ENCODE results near the gene MADCAM1.
"Not testable (repeated sequence)": the region's sequence is repeated elsewhere in the genome, so short reads cannot be mapped to it uniquely, and the experiment has no call there.

Gene MADCAM1

DNA sequence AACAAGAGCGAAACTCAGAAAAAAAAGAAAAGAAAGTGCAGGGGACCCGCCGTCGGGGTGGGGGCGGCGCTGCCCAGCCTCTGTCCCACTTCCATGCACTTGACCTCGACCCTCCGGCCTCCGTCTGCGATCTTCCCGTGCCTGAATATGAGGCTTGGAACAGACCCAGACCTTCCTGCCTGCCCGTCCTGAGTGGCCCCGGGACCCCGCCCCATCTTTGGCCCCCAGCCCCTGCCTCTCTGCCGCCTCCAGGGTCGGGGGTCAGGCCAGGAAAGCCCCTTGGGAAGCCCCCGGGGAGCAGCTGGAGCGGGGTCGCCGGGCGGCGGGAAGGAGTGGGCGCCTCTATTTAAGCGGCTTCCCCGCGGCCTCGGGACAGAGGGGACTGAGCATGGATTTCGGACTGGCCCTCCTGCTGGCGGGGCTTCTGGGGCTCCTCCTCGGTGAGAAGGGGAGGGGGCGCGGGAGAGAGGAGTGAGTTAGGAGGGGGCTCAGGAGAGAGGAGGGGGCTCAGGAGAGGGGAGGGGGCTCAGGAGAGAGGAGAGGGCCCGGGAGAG, at the start of gene MADCAM1:
Gene MADCAM1 (plus strand): TSS at position 375 of the 554 bp plus-strand sequence. CDS start 14 bp downstream, at position 389.
- DNase-seq (ENCODE audit: low read depth, low spot score), result no peak

DNA sequence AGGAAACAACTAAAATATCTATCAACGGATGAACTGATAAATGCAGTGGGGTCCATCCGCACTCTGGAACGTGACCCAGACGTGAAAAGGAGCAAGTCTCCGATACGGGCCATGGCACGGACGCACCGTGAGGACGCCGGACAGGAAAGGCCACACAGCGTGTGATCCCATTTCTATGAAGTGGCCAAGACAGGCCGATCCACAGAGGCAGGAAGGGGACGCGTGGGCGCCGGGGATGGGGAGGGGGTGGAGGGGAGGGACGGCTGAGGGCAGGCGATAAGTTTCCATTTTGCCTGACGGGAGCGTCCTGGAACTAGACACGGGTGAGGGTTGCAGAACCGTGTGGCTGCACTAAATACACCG, 49.2 kb upstream of the MADCAM1 start:
- no peak for DNase-seq (ENCODE audit: low read depth, low spot score)

DNA sequence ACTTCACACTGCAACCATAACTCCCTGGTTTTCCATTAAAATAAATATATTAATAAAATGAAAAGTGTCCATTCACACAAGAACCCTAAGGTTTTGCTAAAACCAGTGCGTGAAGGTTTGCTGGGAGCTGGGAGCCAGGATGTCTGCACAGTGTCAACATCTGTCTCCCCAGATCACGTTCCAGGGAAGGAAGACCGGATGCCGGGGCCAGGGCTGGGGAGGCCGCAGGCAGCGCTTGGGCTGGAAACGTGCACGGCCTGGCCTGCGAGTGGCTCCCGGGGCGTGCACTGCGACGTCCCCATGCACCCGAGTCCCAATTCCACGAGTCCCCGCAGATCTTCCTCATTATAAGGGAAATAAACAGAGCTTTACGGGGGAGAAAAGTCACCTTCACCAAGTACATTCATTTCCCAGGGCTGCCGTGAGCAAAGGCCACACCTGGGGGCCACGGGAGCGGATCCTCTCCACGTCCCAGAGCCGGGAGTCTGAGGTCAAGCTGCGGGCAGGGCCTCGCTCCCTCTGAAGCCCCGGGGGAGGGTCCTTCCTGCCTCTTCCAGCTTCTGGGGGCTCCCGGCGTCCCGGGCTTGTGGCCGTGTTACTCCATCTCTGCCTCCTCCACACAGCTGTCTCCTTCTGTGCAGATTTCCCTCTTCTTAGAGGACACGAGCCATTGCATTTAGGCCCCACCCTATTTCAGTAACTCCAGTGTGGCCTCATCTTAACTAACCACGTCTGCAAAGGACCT, 48.3 kb upstream of the MADCAM1 start:
- no peak for DNase-seq (ENCODE audit: low read depth, low spot score)

DNA sequence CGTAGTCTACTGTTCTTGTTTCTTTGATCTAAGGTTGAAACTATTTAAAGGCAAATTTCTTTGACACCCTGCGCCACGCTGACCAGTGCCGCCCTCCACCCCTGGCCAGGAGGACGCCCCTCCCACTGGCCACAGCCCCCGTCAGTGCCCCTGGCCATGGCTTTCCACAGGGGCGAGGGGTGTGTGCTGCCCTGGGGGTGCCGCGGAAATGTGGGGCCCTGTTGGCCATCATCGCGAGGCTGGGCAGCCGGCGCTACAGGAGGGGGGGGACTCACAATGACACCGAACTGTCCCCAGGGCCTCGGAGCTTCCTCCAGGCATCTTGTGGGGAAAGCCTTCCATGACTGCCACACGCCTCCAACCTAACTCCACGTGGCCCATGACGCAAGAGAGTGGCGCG, 46.4 kb upstream of the MADCAM1 start:
- DNase-seq (ENCODE audit: low read depth, low spot score), result no peak

DNA sequence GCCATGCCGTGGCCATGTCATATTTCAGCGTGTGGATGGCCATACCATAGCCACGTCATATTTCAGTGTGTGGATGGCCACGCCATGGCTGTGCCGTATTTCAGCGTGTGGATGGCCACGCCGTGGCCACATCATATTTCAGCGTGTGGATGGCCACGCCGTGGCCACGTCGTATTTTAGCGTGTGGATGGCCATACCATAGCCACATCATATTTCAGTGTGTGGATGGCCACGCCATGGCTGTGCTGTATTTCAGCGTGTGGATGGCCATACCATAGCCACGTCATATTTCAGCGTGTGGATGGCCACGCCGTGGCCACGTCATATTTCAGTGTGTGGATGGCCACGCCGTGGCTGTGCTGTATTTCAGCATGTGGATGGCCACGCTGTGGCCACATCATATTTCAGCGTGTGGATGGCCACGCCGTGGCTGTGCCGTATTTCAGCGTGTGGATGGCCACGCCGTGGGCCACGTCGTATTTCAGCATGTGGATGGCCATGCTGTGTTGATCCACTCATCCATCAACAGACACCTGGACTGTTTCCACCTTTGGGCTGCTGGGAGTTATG, 45.3 kb upstream of the MADCAM1 start:
- DNase-seq (ENCODE audit: low read depth, low spot score), result not testable (repeated sequence)

DNA sequence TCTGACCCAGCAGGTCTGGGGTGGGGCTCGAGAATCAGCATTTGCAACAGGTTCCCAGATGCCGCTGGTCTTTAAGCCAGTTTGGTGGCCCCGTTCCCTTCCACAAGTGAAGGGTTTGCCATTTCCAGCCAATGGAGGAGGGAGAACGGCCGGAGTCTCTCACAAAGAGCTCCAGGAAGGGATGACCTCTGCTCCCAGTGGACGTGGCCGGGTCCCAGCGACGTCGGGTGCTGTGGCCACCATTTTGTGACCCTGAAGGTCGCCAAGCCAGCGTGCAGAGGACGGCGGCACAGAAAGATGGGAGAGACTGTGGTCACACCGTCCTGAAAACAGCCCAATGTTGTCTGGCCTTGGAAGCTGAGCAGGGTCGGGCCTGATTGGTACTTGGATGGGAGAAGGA, 43.5 kb upstream of the MADCAM1 start:
- DNase-seq (ENCODE audit: low read depth, low spot score), result no peak

DNA sequence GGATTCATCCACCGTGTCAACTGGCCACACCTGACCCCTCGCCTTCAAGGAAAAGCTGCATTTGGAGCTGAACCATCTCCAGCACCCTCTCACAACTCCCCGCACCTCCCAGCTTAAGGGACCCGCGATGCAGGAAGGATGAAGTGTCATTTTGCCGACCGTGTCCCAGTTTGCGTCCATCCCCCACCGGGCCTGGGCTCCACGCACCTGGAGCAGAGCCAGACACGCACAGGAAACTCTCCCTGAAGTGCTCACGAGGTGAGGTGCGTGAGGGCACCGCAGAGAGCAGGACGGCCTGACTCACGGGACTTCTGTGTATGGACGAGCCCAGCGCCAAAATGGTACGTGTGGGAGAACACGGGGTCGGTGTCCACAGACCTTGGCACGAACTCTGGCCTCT, 42.7 kb upstream of the MADCAM1 start:
- no peak for DNase-seq (ENCODE audit: low read depth, low spot score)

DNA sequence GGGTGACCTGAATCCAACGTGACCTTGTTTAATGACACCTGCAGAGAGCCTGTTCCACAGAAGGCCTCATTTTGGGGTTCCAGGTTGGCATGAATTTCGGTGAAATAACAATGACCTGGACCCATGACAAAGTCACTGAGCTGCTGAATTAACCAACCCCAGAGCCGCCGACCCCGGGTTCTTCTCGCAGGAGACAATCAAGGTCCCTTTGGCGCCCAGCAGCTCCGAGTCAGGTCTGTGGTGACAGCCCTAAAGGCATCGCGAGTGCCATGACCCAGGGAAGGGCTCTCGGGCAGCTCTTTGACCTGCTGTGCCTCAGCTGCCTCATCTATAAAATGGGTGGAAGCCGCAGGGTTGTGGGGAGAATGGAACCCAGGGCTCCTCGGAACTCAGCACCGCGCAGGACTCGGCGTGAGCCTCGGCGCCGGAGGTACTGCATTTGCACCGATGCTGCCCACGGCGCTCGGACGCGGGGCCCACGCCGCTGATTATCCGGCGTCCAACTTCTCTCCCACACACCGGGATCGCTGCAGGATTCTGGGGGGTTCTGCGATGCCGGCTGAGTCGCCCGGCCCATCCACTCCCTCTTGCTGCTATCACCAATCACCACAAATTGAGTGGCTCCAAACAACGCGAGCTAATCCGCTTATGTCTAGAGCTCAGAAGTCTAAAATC, 41.1 kb upstream of the MADCAM1 start:
- no peak for DNase-seq (ENCODE audit: low read depth, low spot score)

DNA sequence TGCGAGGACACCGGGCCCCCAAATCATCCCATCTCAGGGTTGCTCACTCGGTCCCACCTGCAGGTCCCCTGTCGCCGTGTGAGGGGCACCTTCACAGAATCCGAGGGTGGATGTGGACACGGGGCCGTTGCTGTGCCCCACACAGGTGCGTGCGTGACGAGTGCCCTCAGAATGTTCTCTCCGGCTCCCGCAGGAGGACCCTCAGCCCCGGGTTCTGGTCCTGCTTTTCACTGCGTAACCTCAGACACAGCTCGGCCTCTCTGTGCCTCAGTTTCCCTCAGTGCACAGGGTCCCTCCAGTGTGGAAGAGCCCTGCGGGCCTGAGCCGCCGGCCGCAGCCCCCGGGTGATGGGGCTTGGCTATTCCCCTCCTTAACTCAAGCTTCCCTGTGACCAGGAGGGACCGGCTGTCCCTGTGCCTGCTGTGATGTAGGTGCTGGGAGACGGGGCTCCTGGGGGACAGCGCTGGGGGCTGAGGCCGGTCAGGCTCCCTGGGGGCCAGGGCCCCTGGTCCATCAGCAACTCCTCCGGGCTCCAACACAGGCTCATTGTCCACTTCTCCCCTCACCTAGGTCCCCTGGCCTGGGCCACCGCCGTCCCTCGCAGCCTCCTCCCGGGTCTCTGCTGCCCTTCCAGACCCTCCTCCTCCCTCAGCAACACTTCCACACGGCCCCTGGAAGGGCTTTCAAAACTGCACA, 40.3 kb upstream of the MADCAM1 start:
- DNase-seq (ENCODE audit: low read depth, low spot score), result no peak

DNA sequence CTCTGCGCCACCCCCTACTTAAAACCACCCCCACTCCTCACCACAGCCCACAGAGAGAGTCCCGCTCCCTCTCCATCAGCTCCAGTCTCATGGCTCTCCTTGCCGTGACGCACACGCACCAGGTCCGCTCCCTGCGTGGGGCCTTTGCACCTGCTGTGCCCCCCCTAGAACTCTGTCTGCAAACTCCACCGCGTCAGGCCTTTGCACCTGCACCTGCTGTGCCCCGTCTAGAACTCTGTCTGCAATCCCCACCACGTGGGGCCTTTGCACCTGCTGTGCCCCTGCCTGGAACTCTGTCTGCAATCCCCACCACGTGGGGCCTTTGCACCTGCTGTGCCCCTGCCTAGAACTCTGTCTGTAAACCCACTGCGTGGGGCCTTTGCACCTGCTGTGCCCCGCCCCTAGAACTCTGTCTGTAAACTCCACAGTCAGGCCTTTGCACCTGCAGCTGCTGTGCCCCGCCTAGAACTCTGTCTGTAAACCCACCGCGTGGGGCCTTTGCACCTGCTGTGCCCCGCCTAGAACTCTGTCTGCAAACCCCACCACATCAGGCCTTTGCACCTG, 39.7 kb upstream of the MADCAM1 start:
- DNase-seq (ENCODE audit: low read depth, low spot score), result no peak

DNA sequence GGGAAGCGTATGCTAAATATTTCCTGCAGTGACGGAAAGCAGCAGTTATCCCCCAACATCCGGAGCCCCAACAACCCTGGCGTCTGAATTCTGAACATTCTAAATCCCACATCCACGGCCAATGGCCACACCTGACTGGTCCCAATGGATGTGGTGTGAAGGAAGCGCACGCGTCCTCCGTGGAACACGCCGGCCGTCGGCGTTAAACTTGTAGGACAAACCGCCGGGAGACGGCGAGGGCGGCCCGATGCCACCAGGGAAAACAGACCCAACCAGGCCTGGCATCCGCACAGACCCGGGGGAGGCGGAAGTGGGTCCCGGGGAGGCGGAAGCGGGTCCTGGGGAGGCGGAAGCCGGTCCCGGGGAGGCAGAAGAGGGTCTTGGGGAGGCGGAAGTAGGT, 38.6 kb upstream of the MADCAM1 start:
- DNase-seq (ENCODE audit: low read depth, low spot score), result no peak

DNA sequence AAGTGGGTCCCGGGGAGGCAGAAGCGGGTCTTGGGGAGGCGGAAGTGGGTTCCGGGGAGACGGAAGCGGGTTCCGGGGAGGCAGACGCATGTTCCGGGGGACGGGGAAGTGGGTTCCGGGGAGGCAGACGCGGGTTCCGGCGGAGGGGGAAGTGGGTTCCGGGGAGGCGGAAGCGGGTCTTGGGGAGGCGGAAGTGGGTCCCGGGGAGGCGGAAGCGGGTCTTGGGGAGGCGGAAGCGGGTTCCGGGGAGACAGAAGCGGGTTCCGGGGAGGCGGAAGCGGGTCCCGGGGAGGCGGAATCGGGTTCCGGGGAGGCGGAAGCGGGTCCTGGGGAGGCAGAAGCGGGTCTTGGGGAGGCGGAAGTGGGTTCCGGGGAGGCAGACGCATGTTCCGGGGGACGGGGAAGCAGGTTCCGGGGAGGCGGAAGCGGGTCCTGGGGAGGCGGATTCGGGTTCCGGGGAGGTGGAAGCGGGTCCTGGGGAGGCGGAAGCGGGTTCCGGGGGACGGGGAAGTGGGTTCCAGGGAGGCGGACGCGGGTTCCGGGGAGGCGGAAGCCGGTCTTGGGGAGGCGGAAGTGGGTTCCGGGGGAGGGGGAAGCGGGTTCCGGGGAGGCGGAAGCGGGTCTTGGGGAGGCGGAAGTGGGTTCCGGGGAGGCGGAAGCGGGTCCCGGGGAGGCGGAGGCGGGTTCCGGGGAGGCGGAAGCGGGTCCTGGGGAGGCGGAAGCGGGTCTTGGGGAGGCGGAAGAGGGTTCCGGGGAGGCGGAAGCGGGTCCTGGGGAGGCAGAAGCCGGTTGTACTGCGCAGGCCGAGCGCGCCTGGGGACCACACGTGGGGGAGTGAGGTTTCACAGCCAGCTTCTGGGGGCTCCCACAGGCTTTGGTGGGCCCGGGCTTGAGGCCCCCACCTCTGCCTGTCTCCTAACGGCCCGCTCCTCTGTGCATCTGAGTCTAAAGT, 37.9 kb upstream of the MADCAM1 start:
- no peak for DNase-seq (ENCODE audit: low read depth, low spot score)

DNA sequence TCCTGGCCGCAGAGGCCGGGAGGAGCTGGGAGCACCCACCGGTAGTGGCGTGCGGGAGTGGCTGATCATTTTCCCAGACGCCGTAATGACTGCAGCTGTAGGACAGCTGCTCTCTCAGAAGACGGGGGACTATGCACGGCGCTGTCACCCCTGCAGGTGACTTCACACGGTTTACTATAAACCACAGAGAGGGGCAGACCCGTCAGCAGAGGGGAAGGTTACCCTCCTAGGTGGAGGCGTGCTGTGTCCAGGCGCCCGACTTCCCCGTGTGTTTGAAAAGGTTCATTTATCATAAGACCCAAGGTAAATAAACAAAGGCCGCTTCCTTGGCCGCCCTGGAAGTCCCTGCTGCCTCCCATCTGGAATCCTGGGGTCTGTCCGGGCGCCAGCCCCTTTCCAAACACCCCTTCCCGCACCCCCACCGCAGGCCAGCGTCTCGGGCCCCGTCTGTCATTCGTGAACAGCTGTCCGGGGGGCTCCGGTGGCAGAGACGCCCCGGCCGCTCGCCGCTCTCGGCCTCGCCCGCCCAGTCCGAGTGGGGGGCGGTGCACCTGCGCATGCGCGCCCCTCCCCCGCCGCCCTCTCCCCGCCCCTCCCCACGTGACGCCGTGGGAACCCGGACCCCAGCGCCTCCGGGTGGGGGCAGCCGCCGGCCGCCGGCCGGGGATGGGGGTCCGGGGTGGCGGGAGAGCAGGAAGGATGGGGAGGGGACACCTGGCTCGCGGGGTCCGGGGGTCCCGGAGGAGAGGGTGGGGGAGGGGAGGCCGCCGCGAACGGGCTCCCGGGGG, 36.4 kb upstream of the MADCAM1 start:
- DNase-seq (ENCODE audit: low read depth, low spot score), result no peak

DNA sequence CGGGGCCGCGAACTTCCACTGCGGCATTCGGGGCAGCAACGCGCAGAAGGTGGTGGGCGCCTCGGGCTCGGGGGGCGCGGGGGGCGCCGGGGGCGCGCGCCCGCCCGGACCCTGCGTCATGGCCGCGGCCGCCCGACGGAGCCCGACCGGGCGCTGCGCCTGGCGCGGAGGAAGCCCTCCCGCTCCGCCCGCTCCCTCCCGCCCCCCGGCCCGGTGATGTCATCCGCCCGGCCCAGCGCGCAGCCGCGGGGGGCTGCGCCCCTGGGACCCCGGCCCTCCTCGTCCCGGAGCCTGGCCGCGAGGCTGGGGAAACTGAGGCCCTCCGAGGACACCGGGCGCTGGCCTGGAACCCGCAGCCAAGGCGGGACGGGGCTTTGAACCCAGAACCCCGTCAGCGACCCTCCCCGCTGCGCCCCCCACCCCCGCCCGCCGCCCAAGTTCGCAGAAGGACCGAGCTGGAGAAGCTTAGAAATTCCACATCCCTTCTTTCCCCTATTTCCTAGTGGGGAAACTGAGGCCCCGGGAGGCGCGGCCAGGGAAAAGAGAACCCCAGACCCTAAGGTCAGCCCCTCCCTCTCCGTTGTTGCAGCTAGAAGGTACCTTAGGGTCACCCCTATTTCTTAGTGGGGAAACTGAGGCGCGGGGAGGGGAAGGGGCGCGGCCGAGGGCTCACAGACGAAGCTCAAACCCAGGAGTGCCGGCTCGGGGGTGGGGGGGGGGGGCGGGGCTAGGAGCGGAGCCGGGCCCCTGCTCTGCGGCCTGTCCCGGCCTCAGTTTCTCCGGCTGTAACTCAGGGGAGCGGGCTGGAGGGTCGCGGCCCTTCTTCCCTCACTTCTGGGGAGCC, 35.2 kb upstream of the MADCAM1 start, which contains the start of gene SHC2:
Gene SHC2 (minus strand): TSS at position 157 of the 844 bp plus-strand sequence. CDS start 37 bp downstream, at position 120.
- no peak for DNase-seq (ENCODE audit: low read depth, low spot score)

DNA sequence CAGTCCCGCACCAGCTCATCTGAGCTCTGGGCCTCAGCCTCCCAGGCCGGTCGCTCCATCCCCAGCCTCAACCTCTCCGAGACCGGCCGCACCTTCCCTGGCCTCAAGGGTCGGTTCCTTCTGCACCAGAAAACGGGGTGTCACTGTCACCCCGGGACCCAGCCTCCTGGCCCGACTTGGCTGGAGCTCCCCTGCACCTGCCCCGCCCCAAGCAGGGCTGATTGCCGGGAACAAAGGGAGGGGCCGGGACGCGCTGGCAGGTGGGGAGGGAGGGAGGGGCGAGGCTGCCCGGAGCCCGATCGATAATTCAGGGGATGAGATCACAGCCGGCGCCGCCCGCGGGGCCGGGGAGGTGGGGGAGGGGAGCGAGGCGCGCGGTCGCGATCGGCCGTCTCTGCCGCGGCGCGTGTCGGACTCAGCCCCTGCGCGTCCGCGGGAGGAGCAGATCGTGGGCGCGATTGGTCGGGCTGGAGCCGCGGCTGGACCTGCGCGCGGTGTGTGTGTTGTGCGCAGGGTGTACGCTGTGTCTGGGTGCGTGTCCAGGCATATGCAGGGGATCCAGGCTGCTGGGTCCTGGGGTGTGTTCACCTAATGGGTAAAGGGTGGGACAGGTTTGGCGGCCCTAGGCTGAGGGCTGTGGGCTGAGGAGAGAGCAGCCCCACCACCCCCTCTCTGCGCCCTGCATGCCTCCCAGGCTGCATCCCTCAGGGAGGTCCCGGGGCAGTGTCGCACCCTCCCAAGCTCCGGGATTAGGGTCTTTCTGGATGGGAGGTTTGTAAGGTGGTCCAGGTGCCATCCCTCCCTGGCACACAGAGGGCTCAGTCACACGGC, 34.4 kb upstream of the MADCAM1 start:
- DNase-seq (ENCODE audit: low read depth, low spot score), result no peak

DNA sequence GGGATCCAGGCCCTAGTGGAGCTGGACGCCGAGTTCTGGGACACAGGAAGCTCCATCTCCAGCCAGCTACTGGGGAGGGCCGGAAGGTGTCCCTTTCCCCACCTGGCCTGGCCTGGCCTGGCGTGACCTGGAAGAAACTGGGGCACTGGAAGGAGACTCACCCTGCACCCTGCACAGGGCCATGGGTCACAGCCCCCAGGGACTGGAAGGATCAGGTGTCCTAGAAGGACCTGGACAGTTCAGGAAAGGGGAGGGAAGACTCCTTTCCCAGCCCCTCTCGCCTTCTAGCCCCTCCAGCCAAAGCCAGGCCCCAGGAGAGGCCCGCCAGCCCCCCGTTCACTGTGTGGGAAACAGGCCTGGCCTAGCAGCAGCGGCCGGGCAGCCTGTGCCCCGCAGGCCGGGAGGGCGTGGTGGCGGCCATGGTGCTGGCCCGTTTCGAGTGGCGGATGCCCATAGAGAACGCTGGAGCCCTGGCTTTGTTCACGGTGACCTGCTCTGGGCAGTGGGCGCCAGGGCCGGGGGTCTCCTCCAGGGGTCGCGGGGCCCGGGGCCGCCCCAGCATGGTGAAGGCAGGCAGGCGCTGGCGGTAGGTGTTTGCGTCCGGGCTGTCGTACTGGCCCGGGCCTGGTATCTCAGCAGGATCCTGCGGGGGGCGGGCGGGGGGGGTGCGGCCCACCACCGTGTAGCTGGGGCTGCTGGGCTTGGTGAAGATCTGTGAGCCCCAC, 32.6 kb upstream of the MADCAM1 start:
- no peak for DNase-seq (ENCODE audit: low read depth, low spot score)

DNA sequence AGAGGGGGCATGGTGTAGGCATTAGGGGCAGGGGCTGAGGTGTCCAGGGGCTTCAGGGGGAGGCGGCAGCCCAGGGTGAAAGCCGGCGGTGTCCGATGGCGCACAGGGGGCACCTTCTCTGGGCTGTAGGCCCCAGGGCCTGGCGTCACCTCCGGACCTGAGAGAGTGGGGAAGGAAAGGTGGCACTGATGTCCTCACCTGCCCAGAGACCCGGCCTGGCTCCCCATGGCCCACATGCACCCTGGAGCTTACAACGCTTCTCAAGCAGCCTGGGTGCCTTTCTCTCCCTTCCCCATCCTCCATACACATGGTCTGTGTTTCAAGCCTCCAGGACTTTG, 32.1 kb upstream of the MADCAM1 start:
- DNase-seq (ENCODE audit: low read depth, low spot score), result no peak
